C4-2B (cell line): ENCODE results near the gene TSEN2.

Experiments
- H3K27ac ChIP-seq: fragments of 450-650 bp; 2 replicates; pipeline ENCODE4 v1.5.1; 2017
- ZFX ChIP-seq: fragments of 450-650 bp; IDR thresholded peaks from 2 replicates; pipeline ENCODE4 v1.6.1; 2017

The TSEN2 gene

DNA sequence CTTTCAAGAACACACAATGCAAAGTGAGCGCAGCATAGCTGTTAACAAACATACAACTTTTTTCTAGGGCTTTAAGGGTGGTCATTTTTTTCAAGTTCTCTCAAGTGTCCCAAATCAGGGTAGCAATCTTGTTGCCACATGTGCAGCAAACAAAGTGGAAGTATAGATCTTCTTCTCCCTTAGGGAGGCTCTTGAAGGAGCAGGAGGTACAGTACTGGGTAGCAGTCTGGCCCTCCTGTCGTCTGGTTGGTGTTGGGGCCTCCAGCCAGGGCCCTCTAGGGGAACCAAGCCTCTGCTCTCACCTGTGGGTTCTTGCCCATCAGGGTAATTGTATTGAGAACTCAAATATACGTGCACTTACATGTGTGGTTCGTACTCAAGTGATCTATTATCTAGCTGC, 98.5 kb downstream of the TSEN2 start:
- no peak for TF ChIP-seq ZFX
- no peak overlapping the region for H3K27ac ChIP-seq
